SK-N-SH treated with all-trans-retinoic acid at 6 μM for 48 hours (cell line): ENCODE data around the gene LMO7.
A peak's percentile ranks its signal among the peaks of the same experiment; 100 is the strongest.

Experiments used
- ATAC-seq: fragments of 200-7000 bp; cut with Tn5 transposase; 3 replicates; pipeline ENCODE4 v1.9.1; 2020; ENCODE audit warnings: mild to moderate bottlenecking, moderate library complexity
- ARNTL ChIP-seq: fragments of 450-650 bp; formaldehyde crosslinking; IDR thresholded peaks from 2 replicates; pipeline ENCODE4 v1.5.0; 2020; ENCODE audit warnings: low read depth, mild to moderate bottlenecking, moderate library complexity, borderline replicate concordance
- BACH2 ChIP-seq: fragments of 250-450 bp; sonication (Bioruptor Pico); IDR thresholded peaks from 2 replicates; pipeline ENCODE4 v1.9.0; 2021; ENCODE audit warnings: mild to moderate bottlenecking, borderline replicate concordance
- CREB5 ChIP-seq: fragments of 250-450 bp; sonication (Bioruptor Pico); IDR thresholded peaks from 2 replicates; pipeline ENCODE4 v1.5.1; 2020; ENCODE audit warnings: low read depth, mild to moderate bottlenecking, moderate library complexity
- CSDC2 ChIP-seq: fragments of 250-450 bp; sonication (Bioruptor Pico); IDR thresholded peaks from 2 replicates; pipeline ENCODE4 v1.5.0; 2020; ENCODE audit warnings: mild to moderate bottlenecking, moderate library complexity
- ESRRG ChIP-seq: fragments of 250-450 bp; sonication (Bioruptor Pico); IDR thresholded peaks from 2 replicates; pipeline ENCODE4 v1.6.1; 2021; ENCODE audit warnings: mild to moderate bottlenecking
- ISL1 ChIP-seq: fragments of 250-450 bp; sonication (Bioruptor Pico); IDR thresholded peaks from 2 replicates; pipeline ENCODE4 v2.1.2; 2022; ENCODE audit warnings: mild to moderate bottlenecking, moderate library complexity
- OSR1 ChIP-seq: fragments of 250-450 bp; sonication (Bioruptor Pico); IDR thresholded peaks from 2 replicates; pipeline ENCODE4 v1.8.0; 2022; ENCODE audit warnings: moderate library complexity, mild to moderate bottlenecking, inconsistent platforms
- POU6F1 ChIP-seq: fragments of 250-450 bp; sonication (Bioruptor Pico); IDR thresholded peaks from 2 replicates; pipeline ENCODE4 v1.8.0; 2021; ENCODE audit warnings: low read depth, mild to moderate bottlenecking, moderate library complexity, borderline replicate concordance
- PPARA ChIP-seq: fragments of 250-450 bp; sonication (Bioruptor Pico); IDR thresholded peaks from 2 replicates; pipeline ENCODE4 v1.5.0; 2020; ENCODE audit warnings: mild to moderate bottlenecking, borderline replicate concordance
- RARB ChIP-seq: fragments of 250-450 bp; sonication (Bioruptor Pico); IDR thresholded peaks from 2 replicates; pipeline ENCODE4 v1.8.0; 2021; ENCODE audit warnings: mild to moderate bottlenecking, moderate library complexity
- SNAI2 ChIP-seq: fragments of 250-450 bp; sonication (Bioruptor Pico); IDR thresholded peaks from 2 replicates; pipeline ENCODE4 v1.5.0; 2020; ENCODE audit warnings: mild to moderate bottlenecking, moderate library complexity
- TCF4 ChIP-seq: fragments of 250-450 bp; sonication (Bioruptor Pico); IDR thresholded peaks from 2 replicates; pipeline ENCODE4 v1.8.0; 2021; ENCODE audit warnings: mild to moderate bottlenecking, moderate library complexity, borderline replicate concordance
- TOX ChIP-seq: fragments of 250-450 bp; sonication (Bioruptor Pico); IDR thresholded peaks from 2 replicates; pipeline ENCODE4 v1.8.0; 2021; ENCODE audit warnings: mild to moderate bottlenecking, moderate library complexity, borderline replicate concordance
- TSHZ2 ChIP-seq: fragments of 250-450 bp; sonication (Bioruptor Pico); IDR thresholded peaks from 2 replicates; pipeline ENCODE4 v1.5.0; 2020; ENCODE audit warnings: mild to moderate bottlenecking, moderate library complexity
- ZC3H10 ChIP-seq: fragments of 250-450 bp; sonication (Bioruptor Pico); IDR thresholded peaks from 2 replicates; pipeline ENCODE4 v1.5.1; 2021; ENCODE audit warnings: mild to moderate bottlenecking, moderate library complexity
- ZFP3 ChIP-seq: fragments of 250-450 bp; sonication (Bioruptor Pico); IDR thresholded peaks from 2 replicates; pipeline ENCODE4 v1.5.0; 2020; ENCODE audit warnings: mild to moderate bottlenecking, moderate library complexity
- ZFP30 ChIP-seq: fragments of 450-650 bp; formaldehyde crosslinking; IDR thresholded peaks from 2 replicates; pipeline ENCODE4 v1.5.0; 2022; ENCODE audit warnings: mild to moderate bottlenecking, moderate library complexity
- ZNF565 ChIP-seq: fragments of 450-650 bp; formaldehyde crosslinking; conservative IDR thresholded peaks from 2 replicates; pipeline ENCODE4 v1.5.0; 2020; ENCODE audit warnings: low read depth, mild to moderate bottlenecking, moderate library complexity
- ZNF70 ChIP-seq: fragments of 450-650 bp; formaldehyde crosslinking; IDR thresholded peaks from 2 replicates; pipeline ENCODE4 v1.5.0; 2020; ENCODE audit warnings: mild to moderate bottlenecking, moderate library complexity

LMO7 gene

GRCh38 chr13:75647126-75647784 is 11.1 kb downstream of the LMO7 start:
- no peak for TF ChIP-seq BACH2
- no peak for TF ChIP-seq ZFP30 (CRISPR knock-in tag)
- no peak for TF ChIP-seq POU6F1 (CRISPR knock-in tag)
- no peak for TF ChIP-seq ZNF70 (CRISPR knock-in tag)
- no peak for TF ChIP-seq CSDC2 (CRISPR knock-in tag)
- TF ChIP-seq TCF4 (CRISPR knock-in tag) = no peak
- TF ChIP-seq TSHZ2 (CRISPR knock-in tag) = no peak
- no peak for TF ChIP-seq ISL1 (CRISPR knock-in tag)
- TF ChIP-seq ZFP3 (CRISPR knock-in tag) = no peak
- no peak for TF ChIP-seq OSR1
- no peak for TF ChIP-seq TOX (CRISPR knock-in tag)
- TF ChIP-seq ZNF565 (CRISPR knock-in tag) = no peak
- no peak for ATAC-seq

- no peak for ATAC-seq
- TF ChIP-seq ISL1 (CRISPR knock-in tag) (no peak), ARNTL (CRISPR knock-in tag) (no peak), ZNF70 (CRISPR knock-in tag) (no peak), TCF4 (CRISPR knock-in tag) (no peak), ZFP3 (CRISPR knock-in tag) (no peak), SNAI2 (no peak)
These were observed 12.3 kb downstream of the LMO7 start for GRCh38 chr13:75648446-75648845.

GRCh38 chr13:75651013-75651412 is 14.9 kb downstream of the LMO7 start:
- peak; percentile 30; the same call in 2 of the 3 replicates for ATAC-seq
- TF ChIP-seq RARB = no peak
- no peak for TF ChIP-seq ZC3H10
- no peak for TF ChIP-seq TSHZ2 (CRISPR knock-in tag)
- TF ChIP-seq OSR1 = no peak
- TF ChIP-seq ZFP3 (CRISPR knock-in tag) = no peak

GRCh38 chr13:75652726-75653125 is 16.6 kb downstream of the LMO7 start:
- ATAC-seq = no peak

GRCh38 chr13:75656425-75656989 is 20.4 kb downstream of the LMO7 start:
- peak; percentile 16; the same call in 2 of the 3 replicates for ATAC-seq
- TF ChIP-seq PPARA (CRISPR knock-in tag) (no peak), CREB5 (CRISPR knock-in tag) (no peak), ESRRG (CRISPR knock-in tag) (no peak), ZNF565 (CRISPR knock-in tag) (no peak), CSDC2 (CRISPR knock-in tag) (no peak), TCF4 (CRISPR knock-in tag) (no peak)

More at GRCh38 chr13:75652726-75653125, 16.6 kb downstream of the LMO7 start:
- TF ChIP-seq PPARA (CRISPR knock-in tag) (no peak), ARNTL (CRISPR knock-in tag) (no peak), CSDC2 (CRISPR knock-in tag) (no peak)
